Measurements from ENCODE around the gene MOCS2. TPM values are rescaled to one million over a fixed set of nuclear protein-coding genes. Genes with fewer than 3 reads are reported as not detected.

MOCS2 gene
- total and polyA plus RNA-seq, 9 of the 15 experiments (the other 6 are each of a cell fraction or from before 2014, with no cell fraction given), result 33.0 to 74.5 (median 48.4) TPM

- peak in 1 of 2 experiments; percentile 42; a peak in 1 of 4 replicates for TF ChIP-seq ZNF639 (CRISPR knock-in tag; conservative IDR thresholded peaks at IDR 0.05 in 1 of 2, IDR thresholded peaks at IDR 0.05 in 1 of 2)
- TF ChIP-seq MTA2 (IDR thresholded peaks at IDR 0.05; ENCODE audit: low read depth), result peak; percentile 75
- peak; percentile 90 for TF ChIP-seq CBFA2T3 (IDR thresholded peaks at IDR 0.05)
- TF ChIP-seq POLR2AphosphoS5 (IDR thresholded peaks at IDR 0.05; ENCODE audit: control insufficient read depth, insufficient read depth, low read depth, low read length), result peak; percentile 54; the same call in 1 of the 2 replicates
- TF ChIP-seq, protein P1, sequence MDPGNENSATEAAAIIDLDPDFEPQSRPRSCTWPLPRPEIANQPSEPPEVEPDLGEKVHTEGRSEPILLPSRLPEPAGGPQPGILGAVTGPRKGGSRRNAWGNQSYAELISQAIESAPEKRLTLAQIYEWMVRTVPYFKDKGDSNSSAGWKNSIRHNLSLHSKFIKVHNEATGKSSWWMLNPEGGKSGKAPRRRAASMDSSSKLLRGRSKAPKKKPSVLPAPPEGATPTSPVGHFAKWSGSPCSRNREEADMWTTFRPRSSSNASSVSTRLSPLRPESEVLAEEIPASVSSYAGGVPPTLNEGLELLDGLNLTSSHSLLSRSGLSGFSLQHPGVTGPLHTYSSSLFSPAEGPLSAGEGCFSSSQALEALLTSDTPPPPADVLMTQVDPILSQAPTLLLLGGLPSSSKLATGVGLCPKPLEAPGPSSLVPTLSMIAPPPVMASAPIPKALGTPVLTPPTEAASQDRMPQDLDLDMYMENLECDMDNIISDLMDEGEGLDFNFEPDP (CRISPR knock-in tag; IDR thresholded peaks at IDR 0.05), result no peak
- TF ChIP-seq ZFX (CRISPR knock-in tag; IDR thresholded peaks at IDR 0.05), result no peak
- TF ChIP-seq HDAC1 (IDR thresholded peaks at IDR 0.05), result no peak
- no peak for TF ChIP-seq HMGN3 (IDR thresholded peaks at IDR 0.05; ENCODE audit: borderline replicate concordance, extremely low read depth, insufficient read length, low read depth, low read length)
- TF ChIP-seq ILK (tag; IDR thresholded peaks at IDR 0.05; ENCODE audit: borderline replicate concordance, low read depth), result no peak
- peak; percentile 77 for TF ChIP-seq TAL1 (IDR thresholded peaks at IDR 0.05)
- no peak for TF ChIP-seq KAT2B (IDR thresholded peaks at IDR 0.05; ENCODE audit: low read depth, low read length)
- peak; percentile 74 for TF ChIP-seq SMARCA4 (IDR thresholded peaks at IDR 0.05)
- no peak for TF ChIP-seq ZNF398 (CRISPR knock-in tag; IDR thresholded peaks at IDR 0.05)
- no peak for TF ChIP-seq MYNN (IDR thresholded peaks at IDR 0.05)
- TF ChIP-seq MYNN (CRISPR knock-in tag; IDR thresholded peaks at IDR 0.05), result no peak
- TF ChIP-seq ZNF146 (CRISPR knock-in tag; IDR thresholded peaks at IDR 0.05; ENCODE audit: unreplicated experiment), result no peak
- TF ChIP-seq ZNF3 (CRISPR knock-in tag; IDR thresholded peaks at IDR 0.05), result no peak
- no peak for TF ChIP-seq FUS (optimal IDR thresholded peaks at IDR 0.05; ENCODE audit: low read depth, low read length)
- TF ChIP-seq ZNF217 (CRISPR knock-in tag; IDR thresholded peaks at IDR 0.05), result no peak
- TF ChIP-seq NFIC (IDR thresholded peaks at IDR 0.05), result peak; percentile 51
- TF ChIP-seq SOX6 (IDR thresholded peaks at IDR 0.05), result peak; percentile 74
- TF ChIP-seq, protein P2, sequence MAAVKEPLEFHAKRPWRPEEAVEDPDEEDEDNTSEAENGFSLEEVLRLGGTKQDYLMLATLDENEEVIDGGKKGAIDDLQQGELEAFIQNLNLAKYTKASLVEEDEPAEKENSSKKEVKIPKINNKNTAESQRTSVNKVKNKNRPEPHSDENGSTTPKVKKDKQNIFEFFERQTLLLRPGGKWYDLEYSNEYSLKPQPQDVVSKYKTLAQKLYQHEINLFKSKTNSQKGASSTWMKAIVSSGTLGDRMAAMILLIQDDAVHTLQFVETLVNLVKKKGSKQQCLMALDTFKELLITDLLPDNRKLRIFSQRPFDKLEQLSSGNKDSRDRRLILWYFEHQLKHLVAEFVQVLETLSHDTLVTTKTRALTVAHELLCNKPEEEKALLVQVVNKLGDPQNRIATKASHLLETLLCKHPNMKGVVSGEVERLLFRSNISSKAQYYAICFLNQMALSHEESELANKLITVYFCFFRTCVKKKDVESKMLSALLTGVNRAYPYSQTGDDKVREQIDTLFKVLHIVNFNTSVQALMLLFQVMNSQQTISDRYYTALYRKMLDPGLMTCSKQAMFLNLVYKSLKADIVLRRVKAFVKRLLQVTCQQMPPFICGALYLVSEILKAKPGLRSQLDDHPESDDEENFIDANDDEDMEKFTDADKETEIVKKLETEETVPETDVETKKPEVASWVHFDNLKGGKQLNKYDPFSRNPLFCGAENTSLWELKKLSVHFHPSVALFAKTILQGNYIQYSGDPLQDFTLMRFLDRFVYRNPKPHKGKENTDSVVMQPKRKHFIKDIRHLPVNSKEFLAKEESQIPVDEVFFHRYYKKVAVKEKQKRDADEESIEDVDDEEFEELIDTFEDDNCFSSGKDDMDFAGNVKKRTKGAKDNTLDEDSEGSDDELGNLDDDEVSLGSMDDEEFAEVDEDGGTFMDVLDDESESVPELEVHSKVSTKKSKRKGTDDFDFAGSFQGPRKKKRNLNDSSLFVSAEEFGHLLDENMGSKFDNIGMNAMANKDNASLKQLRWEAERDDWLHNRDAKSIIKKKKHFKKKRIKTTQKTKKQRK (IDR thresholded peaks at IDR 0.05; ENCODE audit: borderline replicate concordance, low read depth, low read length), result no peak
- TF ChIP-seq CC2D1A (IDR thresholded peaks at IDR 0.05), result peak; percentile 22; the same call in 1 of the 2 replicates
Observed at GRCh38 chr5:53133020-53133419, 23.5 kb upstream of the MOCS2 start (continued).

Data from K562 (cell line).